Left forelimb (tissue), 1 donor: ENCODE results near the gene LRRFIP2.
"Not testable (repeated sequence)": the region's sequence is repeated elsewhere in the genome, so short reads cannot be mapped to it uniquely, and the experiment has no call there.

Experiments used
- DNase-seq: peaks from one replicate; pipeline ENCODE4 v3.0.0-alpha.2; 2018; ENCODE audit warnings: low spot score

The LRRFIP2 gene

DNA sequence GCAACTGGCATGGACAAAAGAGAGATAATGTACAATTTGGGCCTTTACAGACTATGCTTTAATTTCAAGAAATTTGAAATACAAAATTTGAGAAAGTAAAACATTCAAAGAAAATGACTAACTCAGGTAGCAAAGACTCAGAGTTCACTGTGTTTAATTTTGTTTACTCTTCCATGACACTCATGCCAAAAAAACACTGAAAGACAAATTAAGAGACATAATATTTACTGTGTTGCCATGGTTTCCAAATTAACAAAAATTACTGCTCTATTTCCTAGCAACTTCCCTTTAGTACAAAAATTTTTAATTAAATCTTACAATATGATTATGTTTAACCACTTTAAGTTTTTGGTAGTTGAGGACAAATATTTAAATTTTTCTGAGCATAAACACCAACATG lies 29.6 kb downstream of the LRRFIP2 start:
- no peak for DNase-seq

DNA sequence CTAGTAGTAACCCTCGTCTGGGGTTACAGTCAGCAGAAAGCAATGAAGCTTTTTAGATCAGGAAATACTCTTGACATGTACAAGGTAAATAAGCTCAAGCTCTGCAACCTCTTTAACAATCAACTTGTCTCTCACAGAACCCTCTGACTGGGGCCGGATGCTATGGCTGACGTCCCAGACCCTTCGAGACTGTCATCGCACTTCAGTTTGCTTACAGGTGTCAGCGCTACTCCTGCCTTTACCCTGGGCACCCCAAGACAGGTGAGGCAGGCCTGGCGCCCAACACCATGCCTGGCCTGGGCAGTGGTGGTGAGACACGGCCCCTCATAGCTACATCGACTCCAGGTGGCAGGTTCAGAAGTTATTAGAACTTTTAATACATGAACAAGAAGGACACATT lies 30.6 kb downstream of the LRRFIP2 start:
- DNase-seq: no peak

DNA sequence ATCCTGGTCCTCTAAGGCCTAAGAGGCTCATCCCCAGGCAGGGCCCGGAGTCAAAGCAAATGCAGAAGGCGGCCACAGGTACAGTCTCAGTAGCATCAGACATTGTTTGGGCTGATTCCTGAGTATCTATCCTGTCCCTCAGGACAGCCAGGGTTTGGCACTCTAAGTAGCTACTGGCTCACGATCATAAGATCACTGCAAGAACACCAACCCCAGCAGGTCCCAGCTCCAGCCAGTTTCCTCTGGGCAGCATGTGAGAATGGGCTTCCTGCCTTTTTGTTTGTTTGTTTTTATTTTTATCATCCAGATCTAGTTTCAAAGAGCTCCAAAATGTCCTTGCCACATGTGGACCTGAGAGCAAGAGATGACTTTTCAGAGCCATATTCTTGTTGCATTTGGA lies 32.7 kb downstream of the LRRFIP2 start:
- no peak for DNase-seq

DNA sequence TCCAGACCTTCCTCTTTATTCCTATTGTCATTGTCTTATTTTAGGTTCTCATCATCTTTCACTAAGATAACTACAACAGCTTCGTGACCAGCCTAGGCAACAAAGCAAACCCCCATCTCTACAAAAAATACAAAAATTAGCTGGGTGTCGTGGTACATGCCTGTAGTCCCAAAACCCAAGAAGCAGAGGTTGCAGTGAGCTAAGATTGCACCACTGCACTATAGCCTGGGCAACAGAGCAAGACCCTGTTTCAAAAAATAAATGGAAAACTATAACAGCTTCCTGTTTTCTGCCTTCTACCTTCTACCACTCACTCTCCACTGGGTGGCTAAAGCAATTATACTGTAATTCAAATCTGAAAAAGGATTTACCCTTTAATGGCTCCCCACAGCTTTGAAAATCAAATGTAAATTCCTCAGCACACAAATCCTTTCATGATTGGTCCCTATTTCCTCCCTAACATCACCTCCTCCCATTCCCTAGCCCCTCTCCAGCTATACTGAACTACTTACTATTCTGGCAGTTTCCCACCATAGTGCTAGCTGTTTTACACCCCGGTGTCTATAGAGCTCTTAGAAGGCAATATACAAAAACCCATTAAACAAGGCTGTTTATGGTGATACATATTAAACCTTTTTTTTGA lies 33.4 kb downstream of the LRRFIP2 start:
- DNase-seq: no peak

DNA sequence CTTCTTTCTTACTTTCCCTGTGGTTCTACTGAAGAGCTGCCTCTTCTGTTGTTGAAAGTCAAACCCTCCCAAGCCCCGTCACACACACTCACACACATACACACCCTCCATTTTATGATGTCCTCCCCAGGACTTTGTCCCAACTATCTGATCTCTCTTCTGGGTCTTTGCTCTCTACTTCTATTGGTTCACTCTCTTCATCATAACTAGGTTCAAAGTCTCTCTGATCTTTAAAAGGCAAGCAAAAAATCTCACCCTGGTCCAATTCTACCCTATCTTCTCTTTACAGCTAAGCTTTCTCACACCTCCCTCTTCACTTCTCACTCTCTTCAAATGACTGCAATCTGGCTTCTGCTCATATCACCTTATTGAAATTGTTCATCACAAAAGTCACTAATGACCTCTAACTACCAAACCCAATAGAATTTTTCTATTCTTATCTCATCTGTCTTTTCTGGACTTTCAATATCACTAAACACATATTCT lies 34.8 kb downstream of the LRRFIP2 start:
- no peak for DNase-seq

DNA sequence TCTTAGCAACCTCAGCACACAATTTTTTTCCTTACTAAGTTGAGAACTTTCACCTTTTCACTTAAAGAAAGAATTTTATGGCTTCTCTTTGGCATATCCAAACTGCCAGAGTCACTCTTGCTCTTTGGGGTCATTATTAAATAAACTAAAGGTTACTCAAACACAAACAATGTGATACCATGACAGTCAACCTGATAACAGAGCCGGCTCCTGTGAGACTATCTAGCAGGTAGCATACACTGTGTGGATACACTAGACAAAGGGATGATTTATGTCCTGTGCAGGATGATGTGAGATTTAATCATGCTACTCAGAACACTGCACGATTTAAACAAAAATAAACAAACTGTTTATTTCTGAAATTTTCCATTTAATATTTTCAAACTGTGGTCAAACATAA lies 35.6 kb downstream of the LRRFIP2 start:
- DNase-seq: no peak

DNA sequence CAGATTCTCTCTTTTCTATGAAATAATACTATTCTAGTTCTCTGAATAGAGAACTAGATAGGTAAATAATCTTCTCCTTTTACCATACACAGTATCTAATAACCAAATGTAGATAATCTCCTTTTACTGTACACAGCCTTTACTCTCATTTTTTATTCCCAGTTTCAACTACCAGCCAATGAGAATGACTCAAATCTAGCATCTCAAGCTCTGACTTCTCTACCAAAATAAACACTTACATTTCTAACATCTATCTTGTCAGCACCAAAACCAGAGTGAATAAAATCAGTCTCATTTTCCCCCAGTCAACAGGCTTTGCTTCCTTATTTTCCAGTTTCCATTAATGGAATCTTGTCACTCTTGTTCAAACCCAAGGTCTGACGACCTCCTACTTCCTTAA lies 36.9 kb downstream of the LRRFIP2 start:
- no peak for DNase-seq

DNA sequence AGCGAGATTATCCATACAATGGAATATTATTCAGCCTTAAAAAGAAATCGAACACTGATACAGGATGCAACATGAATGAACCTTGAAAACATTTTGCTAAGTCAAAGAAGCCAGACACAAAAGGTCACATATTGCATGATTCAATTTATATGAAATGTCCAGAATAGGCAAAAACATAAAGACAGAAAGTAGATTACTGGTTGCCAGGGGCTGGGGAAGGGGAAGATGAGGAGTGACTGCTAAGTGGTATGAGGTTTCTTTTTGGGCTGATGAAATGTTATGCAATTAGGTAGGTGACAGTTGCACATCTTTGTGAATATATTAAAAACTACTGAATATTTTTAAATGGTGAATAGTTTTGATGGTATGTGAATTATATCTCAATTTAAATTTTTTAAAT lies 38.3 kb downstream of the LRRFIP2 start:
- DNase-seq: no peak

DNA sequence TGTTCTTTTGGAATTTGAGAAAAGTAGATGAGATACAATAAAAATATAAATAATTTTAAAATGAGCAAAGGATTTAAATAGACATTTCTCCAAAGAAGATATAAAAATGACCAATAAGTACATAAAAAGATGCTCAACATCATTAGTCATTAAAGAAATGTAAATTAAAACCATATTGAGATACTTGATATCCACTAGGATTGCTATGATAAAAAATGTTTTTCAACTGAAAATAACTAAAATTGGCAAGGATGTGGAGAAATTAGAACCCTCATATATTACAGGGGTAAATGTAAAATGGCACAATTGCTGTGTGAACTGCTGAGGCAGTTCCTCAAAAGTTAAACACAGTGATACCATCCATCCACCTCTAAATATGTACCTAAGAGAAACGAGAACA lies 38.8 kb downstream of the LRRFIP2 start:
- no peak for DNase-seq

DNA sequence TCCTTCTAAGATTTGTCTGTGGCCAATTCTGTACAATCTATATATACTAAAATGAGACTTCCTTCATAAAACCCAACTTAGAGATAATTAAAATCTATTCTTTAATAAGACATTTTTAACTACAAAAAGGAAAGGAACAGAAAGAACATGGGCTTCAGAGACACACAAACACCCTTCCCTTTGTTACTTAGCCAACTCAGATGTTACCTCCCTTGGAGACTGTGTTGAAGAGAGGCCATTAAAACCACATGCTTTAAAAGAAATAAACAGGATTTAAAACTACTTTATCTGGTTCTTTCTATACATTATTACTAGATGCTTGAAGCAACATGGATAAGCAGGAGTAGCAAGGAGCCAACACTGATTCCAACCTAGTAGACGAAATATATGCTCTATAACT lies 42.0 kb downstream of the LRRFIP2 start:
- no peak for DNase-seq

DNA sequence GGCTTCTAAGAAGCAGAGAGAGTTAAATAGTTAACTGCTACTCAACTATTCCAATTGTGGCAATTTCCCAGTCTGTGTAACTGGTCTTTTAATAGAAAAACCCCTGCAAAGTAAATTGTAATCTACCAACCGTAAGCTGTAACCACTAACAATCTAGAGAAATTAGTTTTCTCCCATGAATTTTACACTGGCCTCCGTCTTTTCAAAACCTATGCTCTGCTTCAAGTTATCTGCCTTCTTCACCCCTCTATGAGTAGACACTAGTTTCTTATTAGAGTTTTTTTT lies 42.6 kb downstream of the LRRFIP2 start:
- no peak for DNase-seq

DNA sequence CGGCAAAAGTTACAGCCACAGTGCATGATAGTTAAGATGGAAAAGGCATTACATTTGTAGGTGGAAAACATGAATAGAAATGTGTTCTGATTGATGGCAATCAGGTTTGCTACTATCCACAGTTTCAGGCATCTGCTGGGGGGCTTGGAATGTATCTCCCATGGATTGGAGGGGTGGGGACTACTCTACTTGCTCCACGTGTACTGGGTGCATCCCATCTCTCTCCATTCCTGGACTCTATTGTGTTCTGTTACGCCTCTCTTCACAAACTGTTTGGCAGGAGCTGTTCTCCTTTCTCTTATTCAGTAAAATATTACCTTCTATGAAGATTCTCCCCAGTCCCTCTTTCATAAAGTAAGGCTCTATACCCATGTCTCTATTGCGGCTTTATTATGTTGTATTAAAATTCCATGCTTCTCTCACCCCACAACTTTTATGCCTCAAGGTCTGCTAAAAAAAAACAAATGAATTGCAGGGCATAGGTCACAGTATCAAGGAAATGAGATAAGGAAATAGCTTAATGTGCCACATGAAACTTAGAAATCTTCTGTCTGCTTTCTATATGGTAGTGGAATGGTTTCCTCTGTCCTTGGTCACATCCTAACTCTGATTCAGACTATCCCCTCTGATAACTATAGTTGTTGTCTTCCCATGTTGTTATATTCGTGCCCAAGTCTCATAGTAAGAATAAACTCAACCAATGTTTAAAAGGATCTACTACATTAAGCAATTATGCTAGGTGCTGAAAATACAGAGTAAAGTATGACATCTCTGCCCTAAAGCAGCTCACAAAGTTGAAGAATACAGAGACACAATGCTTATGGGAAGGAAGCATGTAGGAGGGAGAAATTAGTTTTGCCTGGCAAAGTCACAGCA lies 43.2 kb downstream of the LRRFIP2 start:
- no peak for DNase-seq

DNA sequence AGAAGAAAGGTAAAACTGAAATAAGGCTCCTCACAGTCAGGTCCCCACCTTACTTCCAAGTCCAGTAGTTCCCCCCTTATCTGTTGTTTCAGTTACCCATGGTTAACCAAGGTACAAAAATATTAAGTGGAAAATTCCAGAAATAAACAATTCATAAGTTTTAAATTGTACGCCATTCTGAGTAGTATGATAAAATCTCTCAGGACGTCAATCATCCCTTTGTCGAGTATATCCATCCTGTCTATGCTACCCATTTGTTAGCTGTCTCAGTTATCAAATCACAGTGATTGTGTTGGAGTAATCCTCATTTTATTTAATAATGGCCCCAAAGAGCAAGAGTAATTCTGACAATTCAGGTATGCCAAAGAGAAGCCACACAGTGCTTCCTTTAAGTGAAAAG lies 43.9 kb downstream of the LRRFIP2 start:
- no peak for DNase-seq

DNA sequence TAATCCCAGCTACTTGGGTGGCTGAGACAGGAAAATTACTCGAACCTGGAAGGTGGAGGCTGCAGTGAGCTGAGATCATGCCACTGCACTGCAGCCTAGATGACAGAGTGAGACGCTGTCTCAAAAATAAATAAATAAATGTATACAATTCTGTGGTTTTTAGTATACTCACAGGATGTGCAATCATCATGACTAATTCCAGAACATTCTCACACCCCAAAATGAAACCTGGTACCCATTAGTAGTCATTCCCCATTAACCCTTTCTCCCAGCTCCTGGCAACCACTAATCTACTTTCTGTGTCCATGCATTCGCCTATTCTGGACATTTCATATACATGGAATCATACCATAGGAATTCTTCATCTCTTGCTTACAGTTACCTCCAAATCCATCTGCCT lies 44.5 kb downstream of the LRRFIP2 start:
- no peak for DNase-seq

DNA sequence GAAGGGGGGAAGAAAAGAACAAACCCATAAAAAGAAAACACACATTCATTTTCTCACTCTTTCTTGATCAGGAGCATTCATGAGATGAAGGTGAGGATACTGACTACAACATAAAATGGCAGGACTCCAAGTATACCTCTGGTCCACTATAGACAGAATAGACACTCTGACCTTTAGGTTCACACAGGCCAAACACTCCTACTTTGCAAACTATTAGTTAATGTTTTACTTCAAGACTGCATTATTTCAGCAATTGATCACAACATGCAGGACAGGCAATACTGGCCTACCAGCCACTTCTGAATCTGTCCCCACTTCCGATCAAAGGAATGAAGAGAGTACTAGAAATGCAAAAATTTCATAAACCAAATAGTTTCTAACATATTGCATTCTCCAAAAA lies 47.0 kb downstream of the LRRFIP2 start:
- DNase-seq: no peak

DNA sequence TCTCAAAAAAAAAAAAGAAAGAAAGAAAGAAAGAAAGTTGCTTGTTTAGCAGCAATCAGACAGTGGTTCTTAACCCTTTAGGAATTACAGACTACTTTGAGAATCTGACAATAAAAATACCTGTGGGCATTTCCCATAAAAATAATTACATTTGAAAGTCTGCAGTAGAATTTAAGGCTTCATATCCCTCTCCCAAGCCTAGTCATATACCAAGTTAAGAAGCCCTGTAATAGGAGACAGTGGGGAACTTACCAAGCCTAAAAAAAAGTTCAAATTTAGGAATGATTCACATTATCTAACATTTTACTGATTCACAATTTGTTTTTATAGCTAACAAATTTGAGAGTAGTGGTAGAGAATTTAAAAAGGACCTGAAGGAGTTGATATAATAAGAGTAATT lies 47.5 kb downstream of the LRRFIP2 start:
- DNase-seq: no peak

DNA sequence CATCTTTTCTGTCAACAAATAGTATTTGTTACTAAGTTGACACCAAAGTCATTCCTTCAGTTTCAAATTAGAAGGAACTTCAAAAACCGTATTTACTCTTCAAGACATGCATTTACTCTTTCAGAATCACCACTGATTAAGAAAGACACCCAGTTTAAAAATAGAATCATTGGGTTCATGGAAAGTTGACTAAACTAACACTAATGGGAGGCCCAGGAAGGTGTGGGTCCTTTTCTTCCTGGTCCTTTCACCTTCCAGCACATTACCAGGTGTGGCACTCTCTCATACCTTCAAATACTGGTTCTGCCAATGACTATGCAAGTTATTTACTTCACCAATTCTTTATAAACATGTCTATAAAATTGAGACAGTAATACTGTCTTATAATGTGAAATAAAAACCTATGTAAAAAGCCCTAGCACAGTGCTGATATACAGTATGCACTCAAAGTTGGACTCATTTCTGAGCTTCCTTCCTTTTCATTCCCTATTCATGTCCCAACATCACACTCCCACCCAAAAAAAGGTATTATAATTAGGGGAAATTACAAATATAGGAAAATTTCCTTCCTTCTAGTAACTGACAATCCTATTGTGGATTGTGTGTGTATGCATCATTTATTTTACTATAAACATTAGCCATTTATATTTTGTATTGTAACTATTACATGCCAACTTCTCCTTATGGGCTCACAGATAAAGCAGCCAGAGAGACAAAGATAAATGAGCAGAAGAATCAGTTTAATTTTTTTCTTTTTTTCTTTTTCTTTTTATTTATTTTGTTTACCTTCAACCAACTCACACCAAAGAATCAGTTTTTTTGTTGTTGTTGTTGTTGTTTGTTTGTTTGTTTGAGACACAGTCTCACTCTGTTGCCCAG lies 48.9 kb downstream of the LRRFIP2 start:
- DNase-seq: no peak

DNA sequence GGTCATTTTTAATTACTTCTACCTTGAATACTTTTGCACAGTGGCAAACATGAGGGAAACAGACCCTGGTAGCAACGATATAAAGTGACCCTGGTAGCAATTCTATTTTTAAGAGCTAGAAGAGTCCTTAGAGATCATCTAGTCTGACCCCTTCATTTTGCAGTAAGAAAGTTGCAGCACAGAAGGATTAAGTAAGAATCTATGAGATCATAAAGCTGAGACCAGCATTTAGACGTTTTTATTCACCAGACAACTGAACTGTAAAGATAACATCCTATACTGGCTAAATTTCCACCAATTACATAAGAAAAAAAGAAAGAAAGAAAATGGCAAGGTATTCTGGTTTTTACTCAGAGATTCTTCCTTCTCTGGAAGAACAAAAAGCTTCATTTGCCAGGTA lies 49.9 kb downstream of the LRRFIP2 start:
- DNase-seq: no peak

DNA sequence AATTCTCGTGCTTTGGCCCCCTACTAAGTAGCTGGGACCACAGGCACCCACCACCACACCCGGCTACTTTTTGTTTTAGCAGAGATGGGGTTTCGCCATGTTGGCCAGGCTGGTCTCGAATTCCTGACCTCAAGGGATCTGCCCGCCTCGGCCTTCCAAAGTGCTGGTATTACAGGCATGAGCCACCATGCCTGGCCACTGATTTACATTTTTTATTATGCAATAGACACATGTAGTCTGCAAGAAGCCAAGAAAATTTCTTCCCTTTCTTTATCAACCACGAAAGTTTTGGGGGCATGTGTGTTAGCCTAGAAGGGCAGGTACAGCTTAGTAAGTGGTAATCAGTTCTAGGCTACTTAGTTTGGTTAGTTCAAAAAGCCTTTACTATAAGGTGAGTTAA lies 51.1 kb downstream of the LRRFIP2 start:
- DNase-seq: no peak

DNA sequence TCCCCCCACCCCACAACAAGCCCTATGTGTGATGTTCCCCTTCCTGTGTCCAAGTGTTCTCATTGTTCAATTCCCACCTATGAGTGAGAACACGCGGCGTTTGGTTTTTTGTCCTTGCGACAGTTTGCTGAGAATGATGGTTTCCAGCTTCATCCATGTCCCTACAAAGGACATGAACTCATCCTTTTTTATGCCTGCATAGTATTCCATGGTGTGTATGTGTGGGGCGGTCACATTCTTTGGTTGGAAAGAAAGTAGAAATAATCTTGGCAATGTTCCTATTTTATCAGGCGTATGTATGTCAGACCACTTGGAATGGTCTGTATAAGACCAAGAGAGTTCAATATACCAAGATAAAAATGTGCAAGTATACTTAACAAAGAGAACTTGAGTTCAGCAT lies 52.3 kb downstream of the LRRFIP2 start:
- DNase-seq: not testable (repeated sequence)

DNA sequence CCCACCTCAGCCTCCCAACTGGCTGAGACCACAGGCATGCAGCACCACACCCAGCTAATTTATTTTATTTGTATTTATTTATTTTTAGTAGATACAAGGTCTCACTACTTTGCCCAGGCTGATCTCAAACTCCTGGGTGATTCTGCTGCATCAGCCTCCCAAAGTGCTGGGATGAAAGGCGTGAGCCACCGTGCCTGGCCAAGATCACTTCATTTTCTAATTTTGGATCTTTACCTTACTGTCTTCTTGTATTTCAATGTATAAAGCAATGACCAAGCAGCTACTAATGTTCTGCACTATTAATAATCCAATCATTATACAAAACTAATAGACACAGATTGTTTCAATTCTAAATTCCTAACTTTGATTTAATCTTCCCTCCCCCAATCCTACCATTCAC lies 56.2 kb downstream of the LRRFIP2 start:
- DNase-seq: no peak

DNA sequence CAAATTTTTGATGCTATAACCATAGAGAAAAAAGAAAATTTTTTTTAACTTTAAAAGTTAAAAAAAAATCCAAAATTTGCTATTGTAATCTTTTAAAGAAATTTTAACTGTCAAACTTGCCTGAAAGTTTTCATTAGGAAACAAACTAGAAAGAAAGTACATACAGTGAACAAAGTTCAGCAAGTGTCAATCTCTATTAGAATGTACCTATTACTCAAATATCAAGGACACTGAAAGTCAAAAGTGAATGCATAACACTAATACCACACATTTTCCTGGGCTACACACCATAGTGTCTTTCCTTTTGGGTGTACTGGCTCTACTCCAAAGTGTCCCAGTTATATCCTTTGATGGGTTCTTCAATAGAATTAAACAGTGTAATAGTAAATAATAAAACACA lies 56.8 kb downstream of the LRRFIP2 start:
- DNase-seq: no peak

DNA sequence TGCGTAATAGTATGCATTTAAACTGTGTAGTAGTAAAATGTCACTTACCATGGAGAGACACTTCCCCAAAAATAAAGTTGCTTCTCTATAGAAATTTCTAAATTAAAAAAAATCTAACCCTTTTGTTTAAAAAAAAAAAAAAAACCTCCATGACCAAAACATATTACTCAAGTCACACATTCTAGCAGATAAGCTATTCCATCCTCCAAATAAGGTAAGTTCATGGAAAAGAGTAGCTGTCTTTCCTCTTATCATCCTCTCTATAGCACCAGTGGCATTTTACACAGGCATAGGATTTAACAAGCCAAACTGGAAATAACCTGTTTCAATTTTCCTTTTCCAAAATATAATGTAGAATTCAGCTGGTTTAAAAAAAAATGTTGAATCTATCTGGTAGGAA lies 57.4 kb downstream of the LRRFIP2 start:
- no peak for DNase-seq
